Left ventricle myocardium inferior (tissue), 1 donor: Measurements from ENCODE around the gene FBXO48. TPM values are rescaled to one million over a fixed set of nuclear protein-coding genes. Genes with fewer than 3 reads are reported as not detected.

Source experiments
- DNase-seq: peaks from one replicate; pipeline ENCODE4 v3.0.0-alpha.2; 2020
- H3K27ac ChIP-seq: fragments of 200-600 bp; replicated peaks from 2 replicates; pipeline ENCODE4 v1.8.0; 2021
- H3K27me3 ChIP-seq: fragments of 200-600 bp; 2 replicates; pipeline ENCODE4 v1.8.0; 2021; ENCODE audit warnings: low read depth
- H3K36me3 ChIP-seq: fragments of 200-600 bp; 2 replicates; pipeline ENCODE4 v1.8.0; 2021
- H3K4me1 ChIP-seq: fragments of 200-600 bp; 2 replicates; pipeline ENCODE4 v1.8.0; 2021
- H3K4me3 ChIP-seq: fragments of 200-600 bp; 2 replicates; pipeline ENCODE4 v1.8.0; 2021; ENCODE audit warnings: mild to moderate bottlenecking, moderate library complexity
- H3K9me3 ChIP-seq: fragments of 200-600 bp; replicated peaks from 2 replicates; pipeline ENCODE4 v1.8.0; 2021
- CTCF ChIP-seq: fragments of 200-600 bp; IDR thresholded peaks from 2 replicates; pipeline ENCODE4 v1.8.0; 2021; ENCODE audit warnings: antibody characterized with exemption, mild to moderate bottlenecking, borderline replicate concordance
- intact Hi-C: fragments of 100-400 bp; cut with micrococcal nuclease; formaldehyde crosslinking; loops from one replicate; pipeline ENCODE4 v1.11.0; 2022
- total RNA-seq: library from RNA; stranded (reverse); fragmentation: NEBNext Ultra II Directional; extraction: Animal tissue kit (Norgen Biotek cat#: 25700); gene quantifications from one replicate; pipeline ENCODE4 v1.2.1, GENCODE V29; 2021
- donor health status: DM: no; HTN: yes; CAD: no; lungs with severe emphysema.

The FBXO48 gene
- total RNA-seq, 1 donor from 2014 or later = 1.0 TPM

DNA sequence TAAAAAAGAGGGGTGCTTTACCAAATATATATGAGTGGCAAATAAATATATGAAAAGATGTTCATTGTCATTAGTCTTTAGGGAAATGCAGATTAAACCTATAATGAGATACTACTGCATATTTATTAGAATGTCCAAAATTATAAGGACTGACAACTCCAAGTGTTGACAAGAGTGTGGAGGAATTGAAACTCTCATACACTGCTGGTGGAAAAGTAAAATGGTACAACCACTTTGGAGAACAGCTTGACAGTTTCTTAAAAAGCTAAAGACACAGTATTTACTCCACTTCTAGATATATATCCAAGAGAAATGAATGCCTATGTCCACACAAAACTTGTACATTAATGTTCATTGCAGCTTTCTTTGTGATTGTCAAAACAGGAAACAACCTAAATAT lies 51.6 kb downstream of the FBXO48 start:
- no peak for TF ChIP-seq CTCF
- H3K27ac ChIP-seq = no peak overlapping the region
- DNase-seq = no peak
- intact Hi-C loops = no loop called here
- H3K4me3 ChIP-seq = no peak overlapping the region
- no peaks in the 10 kb centered on the region for H3K36me3 ChIP-seq
- H3K4me1 ChIP-seq = peaks cover 9% of the 10 kb centered on the region
- H3K27me3 ChIP-seq = no peaks in the 10 kb centered on the region
- no peaks in the 10 kb centered on the region for H3K9me3 ChIP-seq

DNA sequence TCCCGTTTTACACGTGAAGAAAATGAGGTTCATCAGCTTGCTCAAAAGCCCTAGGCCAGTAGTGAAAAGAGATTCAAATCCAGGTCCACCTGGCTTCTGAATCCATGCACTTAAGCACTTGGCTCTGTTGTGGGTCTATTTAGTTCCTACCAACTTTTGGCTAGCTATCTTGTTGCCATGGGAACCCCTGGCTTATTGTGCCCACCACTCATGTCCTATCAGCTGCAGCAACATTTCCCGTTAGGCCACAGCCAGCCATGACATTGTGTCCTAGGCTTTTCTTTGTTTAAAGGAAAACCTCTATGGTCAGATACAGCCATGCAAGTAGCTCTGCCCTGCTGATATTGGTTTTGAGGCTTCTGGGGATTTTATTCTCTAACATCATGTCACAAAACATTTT lies 52.2 kb downstream of the FBXO48 start:
- H3K9me3 ChIP-seq = no peaks in the 10 kb centered on the region
- no peak for TF ChIP-seq CTCF
- peaks cover 9% of the 10 kb centered on the region for H3K4me1 ChIP-seq
- DNase-seq = no peak
- no peaks in the 10 kb centered on the region for H3K36me3 ChIP-seq
- peak overlapping the region; percentile 47 for H3K27ac ChIP-seq
- intact Hi-C loops = no loop called here
- no peak overlapping the region for H3K4me3 ChIP-seq
- H3K27me3 ChIP-seq = no peaks in the 10 kb centered on the region

DNA sequence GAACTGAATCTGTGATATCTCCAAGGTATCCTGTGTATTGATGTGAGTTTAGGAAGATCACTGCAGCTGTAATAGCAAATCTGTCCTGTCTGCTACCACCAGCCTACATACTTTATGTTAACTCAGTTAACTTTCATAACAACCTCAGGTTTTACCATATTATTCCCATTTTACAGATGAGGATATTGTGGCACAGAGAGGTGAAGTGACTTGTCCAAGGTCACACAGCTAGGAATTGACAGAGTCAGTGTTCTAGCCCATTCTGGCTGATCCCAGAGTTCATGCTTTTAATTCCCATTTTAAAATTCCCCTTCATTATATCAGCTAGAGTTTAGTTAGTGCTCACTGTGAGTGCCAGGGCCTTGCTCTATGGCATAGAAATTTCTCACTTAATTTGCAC lies 52.6 kb downstream of the FBXO48 start:
- no peak overlapping the region for H3K4me3 ChIP-seq
- no peaks in the 10 kb centered on the region for H3K36me3 ChIP-seq
- H3K27me3 ChIP-seq = no peaks in the 10 kb centered on the region
- H3K4me1 ChIP-seq = peaks cover 9% of the 10 kb centered on the region
- no peak for TF ChIP-seq CTCF
- no peak for DNase-seq
- peak overlapping the region; percentile 38 for H3K27ac ChIP-seq
- H3K9me3 ChIP-seq = no peaks in the 10 kb centered on the region
- intact Hi-C loops = no loop called here

DNA sequence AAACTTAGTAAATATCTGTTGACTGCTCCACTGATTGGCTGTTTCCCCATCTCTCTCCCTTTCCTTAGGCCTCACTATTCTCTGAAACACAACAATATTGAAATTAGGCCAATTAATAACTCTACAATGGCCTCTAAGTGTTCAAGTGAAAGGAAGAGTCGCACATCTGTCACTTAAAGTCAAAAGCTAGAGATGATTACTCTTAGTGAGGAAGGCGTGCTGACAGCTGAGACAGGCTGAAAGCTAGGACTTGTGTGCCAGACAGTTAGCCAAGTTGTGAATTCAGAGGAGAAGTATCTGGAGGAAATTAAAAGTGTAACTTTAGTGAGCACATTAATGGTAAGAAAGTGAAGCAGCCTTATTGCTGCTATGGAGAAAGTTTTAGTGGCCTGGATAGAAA lies 53.6 kb downstream of the FBXO48 start:
- TF ChIP-seq CTCF = no peak
- Histone ChIP-seq H3K9me3 (peaks cover under 1% of the 10 kb centered on the region), H3K27ac (no peak overlapping the region), H3K36me3 (no peaks in the 10 kb centered on the region), H3K4me1 (peaks cover 9% of the 10 kb centered on the region), H3K27me3 (no peaks in the 10 kb centered on the region), H3K4me3 (no peak overlapping the region)
- intact Hi-C loops = no loop called here
- no peak for DNase-seq

GRCh38 chr2:68412127-68412819 lies 54.8 kb downstream of the FBXO48 start:
- intact Hi-C loops = no loop called here
- Histone ChIP-seq H3K36me3 (no peaks in the 10 kb centered on the region), H3K27ac (no peak overlapping the region), H3K4me1 (peaks cover 9% of the 10 kb centered on the region), H3K27me3 (no peaks in the 10 kb centered on the region), H3K9me3 (peaks cover 9% of the 10 kb centered on the region), H3K4me3 (no peak overlapping the region)
- no peak for TF ChIP-seq CTCF
- DNase-seq = no peak
